DMS53 (cell line): ENCODE data around the gene EHMT1.

Experiments
- DNase-seq: peaks from one replicate; lab custom pipeline; 2025; lab: John Stamatoyannopoulos, UW

The EHMT1 gene

DNA sequence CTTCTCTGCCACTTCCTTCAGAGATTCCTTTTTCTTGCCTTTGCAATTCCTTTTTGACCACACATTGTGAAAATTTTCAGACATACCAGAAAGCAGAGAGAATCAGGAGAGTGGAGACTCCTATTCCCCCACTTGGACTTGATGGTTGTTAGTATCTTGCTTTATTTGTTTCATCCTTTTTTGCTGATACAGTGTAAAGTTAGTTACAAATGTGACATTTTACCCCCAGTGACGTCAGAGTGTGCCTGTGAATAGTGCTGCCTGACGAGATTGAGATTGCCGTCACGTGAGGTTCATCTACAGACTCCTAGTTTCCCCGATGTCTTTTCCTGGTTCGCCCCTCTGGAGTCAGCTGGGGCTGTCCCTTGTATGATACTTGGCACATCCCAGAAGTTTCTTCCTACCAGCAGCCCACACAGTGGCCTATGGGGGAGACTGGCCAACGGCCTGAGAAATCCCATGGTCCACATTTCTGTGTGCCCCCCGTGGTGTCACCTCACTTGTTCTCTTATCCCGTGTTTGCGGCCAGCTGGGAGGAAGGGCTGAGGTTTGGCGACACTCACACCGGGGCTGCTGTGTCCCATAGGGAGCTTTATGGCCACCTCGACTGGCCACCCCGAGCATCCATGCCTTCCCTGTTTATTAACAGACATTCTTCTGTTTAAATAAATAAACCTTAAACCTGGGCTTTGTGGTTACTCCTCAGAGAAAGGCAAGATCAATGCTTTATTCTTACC lies 210.6 kb downstream of the EHMT1 start:
- no peak for DNase-seq

DNA sequence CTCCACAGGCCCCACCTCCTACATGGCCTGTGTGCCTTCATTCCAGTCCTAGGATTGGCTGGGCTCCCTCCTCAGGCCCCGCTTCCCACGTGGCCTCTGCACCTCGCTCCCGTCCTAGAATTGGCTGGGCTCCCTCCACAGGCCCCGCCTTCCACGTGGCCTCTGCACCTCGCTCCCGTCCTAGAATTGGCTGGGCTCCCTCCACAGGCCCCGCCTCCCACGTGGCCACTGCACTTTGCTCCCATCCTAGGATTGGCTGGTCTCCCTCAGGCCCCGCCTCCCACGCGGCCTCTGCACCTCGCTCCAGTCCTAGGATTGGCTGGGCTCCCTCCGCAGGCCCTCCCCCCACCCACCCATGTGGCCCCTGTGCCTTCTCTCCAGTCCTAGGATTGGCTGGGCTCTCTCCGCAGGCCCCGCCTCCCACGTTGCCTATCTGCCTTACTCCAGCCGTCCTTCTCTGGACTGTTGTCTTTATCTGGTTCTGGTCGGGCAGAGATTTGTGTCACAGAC lies 213.4 kb downstream of the EHMT1 start:
- DNase-seq: no peak

DNA sequence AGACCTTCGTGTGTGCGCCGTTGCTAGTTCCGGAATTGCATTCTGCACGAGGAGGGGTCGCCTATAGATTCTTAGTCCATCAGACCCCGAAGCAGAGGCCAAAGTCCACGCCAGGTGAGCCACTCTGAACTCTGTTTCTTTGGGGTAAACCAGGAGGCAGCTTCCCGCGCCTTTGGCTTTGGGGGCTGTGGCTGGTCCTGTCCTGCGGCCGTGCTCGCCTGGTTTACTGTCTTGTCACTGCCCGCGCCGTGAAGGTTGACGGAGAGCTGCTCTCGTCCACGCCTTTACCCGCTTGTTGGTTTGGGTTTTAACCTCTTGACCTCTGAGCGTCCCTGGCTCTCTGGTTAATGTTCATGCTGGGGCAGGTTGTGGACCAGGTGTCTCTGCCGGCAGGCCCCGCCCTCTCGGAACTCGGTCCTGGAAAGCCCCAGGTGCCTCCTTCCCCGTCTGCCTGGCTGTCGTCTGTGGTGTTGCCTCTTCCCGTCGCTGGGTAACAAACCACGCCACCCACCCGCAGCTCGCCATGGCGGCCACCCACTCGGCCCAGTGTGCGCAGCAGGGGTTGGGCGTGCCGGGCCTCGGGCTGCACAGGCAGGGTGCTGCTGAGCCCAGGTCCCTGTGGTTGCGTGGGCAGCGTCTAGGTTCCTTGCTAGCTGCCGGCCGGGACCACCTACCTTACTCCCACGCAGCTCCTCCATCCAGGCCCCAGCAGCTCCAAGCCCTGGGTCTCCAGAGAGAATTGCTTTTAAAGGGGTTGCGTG lies 214.2 kb downstream of the EHMT1 start:
- DNase-seq: no peak

DNA sequence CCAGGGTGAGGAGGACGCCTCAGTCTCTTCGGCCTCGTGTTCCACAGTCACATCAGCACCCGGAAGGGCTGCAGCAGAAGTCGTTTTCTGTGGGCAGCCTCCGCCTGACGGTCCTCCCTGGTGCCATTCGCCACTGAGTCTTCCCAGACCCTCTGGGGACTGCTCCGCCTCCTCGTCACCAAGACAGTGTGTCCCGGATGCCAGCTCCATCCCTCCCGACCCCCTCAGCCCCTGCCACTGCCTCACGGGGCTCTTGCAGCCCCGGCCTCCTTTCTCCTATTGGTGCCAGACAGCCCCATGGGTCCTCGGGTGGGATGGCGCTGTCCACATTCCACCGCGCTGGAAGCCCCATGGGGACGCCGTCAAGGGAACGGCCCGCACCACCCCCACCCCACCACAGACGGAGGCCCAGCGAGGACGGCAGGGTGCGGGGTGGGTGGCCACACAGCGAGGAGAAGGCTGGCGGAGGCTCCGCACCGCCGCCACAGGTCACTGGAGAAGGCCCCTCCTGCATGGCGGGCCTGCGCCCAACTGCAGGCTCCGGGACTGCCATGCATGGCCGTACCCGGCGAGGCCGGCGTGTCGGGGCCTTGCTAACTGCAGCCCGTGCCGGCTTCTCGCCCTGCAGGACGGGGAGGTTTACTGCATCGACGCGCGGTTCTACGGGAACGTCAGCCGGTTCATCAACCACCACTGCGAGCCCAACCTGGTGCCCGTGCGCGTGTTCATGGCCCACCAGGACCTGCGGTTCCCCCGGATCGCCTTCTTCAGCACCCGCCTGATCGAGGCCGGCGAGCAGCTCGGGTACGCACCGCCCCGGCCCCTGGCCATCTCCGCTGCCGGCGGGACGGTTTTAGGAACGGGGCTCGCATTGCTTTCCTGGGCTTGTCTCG lies 215.2 kb downstream of the EHMT1 start:
- DNase-seq: no peak

DNA sequence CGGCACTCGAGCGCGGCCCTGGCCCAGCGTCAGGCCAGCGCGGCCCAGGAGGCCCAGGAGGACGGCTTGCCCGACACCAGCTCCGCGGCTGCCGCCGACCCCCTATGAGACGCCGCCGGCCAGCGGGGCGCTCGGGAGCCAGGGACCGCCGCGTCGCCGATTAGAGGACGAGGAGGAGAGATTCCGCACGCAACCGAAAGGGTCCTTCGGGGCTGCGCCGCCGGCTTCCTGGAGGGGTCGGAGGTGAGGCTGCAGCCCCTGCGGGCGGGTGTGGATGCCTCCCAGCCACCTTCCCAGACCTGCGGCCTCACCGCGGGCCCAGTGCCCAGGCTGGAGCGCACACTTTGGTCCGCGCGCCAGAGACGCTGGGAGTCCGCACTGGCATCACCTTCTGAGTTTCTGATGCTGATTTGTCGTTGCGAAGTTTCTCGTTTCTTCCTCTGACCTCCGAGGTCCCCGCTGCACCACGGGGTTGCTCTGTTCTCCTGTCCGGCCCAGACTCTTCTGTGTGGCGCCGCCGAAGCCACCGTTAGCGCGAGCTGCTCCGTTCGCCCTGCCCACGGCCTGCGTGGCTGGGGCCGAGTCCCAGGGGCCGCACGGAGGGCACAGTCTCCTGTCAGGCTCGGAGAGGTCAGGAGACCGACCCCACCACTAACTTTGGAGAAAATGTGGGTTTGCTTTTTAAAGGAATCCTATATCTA lies 216.2 kb downstream of the EHMT1 start:
- DNase-seq: no peak

DNA sequence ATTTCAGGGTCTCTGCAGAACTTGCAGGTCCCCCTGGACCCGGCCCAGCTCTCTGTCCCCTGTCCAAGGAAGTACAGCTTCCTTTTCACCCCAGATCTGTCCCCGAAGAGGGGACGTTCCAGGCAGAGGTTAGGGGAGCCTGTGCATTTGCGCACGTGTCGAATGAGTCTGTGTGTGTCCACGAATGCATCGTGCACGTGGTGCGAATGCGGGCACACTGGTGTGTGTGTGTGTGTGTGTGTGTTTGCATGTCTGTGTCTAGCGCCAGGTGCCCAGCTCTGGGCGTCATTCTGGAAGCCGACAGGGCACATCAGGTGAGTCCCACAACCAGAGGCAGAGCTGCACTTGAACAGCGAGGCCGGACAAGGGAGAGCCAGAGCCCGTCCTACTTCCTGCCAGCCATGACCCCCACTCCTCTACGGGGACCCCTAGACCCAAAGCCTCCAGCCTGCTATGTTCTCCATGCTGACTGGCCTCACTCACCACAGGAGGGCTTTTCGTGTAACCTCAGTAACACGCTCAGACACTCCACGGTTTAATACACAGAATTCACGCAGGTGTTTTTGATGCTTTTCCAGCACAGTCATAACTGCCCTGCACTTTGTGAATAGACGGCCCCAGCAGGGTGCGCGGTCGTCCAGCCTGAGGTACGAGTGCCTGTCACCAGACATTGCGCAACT lies 217.5 kb downstream of the EHMT1 start:
- DNase-seq: no peak

DNA sequence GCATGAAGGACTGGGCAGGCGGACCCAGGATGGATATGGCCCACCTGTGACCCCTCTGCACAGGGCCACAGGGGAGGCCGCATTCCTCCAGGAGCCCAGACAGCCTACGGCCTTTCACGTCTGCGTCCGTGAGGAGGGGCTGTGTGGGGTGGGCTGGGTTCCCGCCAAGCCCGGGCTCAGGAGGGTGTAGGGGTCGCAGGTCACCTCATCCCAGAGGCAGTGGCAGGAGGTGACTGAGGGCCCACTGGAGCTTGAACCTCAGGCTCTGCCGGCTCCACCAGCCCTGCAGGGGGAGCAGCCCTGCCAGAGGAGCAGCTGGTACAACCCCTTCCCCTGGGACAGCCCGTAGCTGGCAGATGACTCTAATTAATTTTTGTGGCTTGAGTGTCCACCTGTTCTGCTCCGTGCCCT lies 218.0 kb downstream of the EHMT1 start:
- DNase-seq: no peak

DNA sequence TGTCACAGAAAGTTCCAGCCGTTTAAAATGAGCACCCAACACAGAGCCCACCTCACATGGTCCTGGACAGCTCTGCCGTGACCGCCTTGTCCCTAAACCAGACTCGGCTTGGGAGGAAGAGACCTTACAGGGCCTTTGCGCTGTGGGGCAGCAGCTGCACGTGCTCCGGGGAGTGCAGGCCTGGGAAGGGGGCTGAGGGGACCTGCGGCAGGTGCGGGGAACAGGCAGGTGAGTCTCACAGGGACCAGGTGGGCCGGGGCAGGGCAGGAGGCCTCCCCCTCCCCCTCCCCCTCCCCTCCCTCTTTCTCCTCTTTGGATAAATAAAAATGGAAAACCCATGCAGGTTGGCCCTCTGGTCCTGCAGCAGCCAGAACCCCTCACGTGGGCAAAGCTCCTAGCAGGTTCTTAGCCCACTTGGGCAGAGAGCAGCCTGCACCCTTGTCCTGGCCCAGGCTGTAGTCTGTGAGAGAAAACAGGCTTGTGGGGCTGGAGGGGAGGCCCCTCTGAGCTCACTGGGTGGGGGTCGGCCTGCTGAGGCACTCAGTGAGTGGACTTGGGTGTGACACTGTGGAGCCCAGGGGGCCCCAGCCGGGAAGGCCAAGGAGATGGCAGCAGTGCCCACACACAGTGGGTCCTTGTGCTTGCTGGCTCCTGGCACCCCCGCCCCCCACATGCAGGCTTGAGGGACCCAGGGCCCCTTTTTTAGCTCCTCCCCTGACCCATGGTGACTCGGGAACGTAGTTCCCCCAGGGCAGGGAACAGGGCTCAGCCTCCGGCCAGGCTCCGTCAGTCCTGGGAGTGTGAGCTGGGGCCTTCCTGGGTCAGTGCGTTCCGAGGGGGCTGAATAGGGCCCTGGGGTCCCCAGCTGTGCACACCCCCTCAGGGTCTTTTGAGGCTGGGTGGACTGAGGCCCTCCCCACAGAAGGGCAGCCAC lies 218.8 kb downstream of the EHMT1 start:
- DNase-seq: no peak

DNA sequence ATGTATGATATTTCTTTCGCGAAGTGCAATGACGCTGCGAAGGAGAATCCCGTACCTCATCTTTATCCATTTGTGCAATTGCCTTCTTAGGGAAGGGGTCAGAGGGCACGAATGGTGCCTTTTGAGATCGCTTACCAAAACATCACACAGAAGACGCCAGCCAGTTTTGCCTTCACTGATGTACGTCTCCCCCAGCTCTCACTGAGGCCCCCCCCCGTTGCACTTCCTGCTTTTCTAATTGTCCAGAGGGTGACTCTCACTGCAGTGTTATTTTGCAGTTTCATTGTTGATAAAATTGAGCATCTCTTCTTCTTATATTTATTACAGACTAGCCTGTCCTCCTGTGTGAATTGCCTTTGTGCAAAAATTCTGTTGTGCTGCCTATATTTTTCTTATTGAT lies 219.8 kb downstream of the EHMT1 start:
- no peak for DNase-seq

DNA sequence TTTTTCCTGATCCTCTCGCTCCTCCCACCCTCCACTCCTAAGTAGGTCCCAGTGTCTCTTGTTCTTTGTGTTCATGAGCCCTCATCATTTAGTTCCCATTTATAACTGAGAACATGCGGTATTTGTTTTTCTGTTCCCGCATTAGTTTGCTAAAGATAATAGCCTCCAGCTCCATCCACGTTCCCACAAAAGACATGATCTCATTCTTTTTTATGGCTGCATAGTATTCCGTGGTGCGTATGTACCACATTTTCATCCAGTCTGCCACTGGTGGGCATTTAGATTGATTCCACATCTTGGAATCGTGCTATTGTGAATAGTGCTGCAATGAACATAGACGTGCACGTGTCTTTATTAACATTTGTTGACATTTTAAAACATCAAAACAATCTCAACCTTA lies 224.6 kb downstream of the EHMT1 start:
- no peak for DNase-seq

DNA sequence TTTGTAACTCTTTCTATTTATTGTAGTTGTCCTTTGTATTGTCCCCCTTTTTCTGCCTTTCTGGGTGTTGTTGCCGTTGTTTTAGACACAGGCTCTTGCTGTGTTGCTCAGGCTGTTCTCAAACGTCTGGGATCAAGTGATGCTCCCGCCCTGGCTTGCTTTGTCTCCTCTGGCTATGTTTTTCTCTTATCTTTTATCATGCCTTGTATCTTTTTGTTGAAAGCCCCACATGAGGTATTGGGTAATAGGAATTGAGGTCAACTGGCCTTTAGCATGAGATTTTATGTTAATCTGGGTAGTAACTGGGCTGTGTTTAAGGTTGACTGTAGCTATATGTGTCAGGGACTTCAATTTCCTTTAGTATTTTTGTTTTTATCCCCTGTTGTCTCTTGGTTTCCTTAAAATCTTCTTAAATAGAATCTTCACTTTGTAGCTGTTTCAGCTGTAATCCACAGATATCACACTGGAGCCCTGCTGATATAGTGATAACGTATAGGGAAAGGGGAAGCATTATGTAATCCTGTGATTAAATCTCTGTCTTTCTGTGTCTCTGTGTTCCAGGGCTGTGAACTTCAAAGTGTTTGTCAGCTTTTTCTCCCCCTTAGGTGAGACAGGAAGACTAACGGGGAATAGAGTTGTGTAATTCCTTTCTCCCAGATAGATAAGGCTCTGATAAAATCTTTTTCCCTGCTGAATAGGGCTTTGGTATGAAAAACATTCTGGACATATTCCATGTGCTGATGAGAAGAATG lies 232.9 kb downstream of the EHMT1 start:
- no peak for DNase-seq

DNA sequence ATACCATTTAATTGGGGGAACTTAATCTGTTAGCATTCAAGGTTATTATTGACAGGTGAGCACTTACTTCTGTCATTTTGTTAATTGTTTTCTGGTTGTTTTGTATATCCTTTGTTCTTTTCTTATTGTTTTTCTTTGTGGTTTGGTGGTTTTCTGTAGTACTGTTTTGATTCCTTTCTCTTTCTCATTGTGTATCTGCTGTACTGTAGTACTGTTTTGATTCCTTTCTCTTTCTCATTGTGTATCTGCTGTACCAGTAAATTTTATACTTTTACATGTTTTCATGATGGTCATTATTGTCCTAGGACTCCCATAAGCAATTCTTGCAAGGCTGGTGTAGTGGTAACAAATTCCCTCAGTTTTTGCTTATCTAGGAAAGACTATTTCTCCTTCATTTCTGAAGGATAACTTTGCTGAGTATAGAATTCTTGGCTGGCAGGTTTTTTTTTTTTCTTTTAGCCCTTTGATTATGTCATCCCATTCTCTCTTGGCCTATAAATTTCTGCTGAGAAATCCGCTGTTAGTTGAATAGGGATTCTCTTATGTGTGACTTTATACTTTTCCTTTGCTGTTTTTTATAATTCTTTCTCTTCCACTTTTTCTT lies 234.7 kb downstream of the EHMT1 start:
- no peak for DNase-seq

DNA sequence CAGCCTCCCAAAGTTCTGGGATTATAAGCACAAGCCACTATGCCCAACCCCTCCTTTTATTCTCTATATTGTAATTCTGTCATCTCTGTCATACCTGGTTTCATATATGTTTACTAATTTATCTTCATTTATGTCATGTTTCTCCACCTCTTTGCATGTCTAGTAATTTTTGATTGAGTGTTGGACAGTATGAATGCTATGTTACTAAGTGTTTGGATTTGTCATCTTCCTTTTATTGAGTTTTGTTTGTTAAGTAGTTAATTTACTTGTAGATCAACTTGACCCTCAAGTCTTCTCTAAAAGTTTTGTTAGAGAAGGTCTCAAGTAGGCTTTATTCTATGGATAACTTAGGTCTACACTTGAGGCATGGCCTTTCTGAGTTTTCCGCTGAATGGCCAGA lies 241.6 kb downstream of the EHMT1 start:
- DNase-seq: no peak

DNA sequence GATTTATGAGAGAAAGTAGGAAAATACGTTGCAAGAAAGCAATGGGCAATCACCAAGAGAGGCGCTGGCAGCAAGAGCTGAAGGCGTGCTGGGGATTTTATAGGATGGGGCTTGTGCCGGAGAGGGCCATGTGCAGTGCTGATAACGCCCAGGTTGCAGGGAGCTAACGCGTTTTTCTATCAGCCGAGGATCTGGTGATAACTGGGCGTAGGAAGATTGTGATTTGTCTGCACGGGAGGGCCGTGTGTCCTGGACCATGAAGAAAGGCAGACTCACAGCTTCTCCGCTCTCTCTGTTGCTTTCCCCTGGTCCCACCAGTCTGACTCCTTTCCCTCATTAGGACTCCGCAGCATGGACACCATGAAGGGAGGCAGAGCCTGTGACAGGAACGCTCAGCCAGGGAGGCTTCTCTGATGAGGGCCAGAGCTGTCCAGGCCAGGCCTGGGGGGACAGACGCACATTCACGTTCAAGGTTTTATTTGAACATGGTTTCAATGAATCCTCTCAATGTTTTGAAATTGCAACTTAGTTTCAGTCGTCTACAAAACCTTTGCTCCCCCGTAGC lies 246.9 kb downstream of the EHMT1 start:
- no peak for DNase-seq

DNA sequence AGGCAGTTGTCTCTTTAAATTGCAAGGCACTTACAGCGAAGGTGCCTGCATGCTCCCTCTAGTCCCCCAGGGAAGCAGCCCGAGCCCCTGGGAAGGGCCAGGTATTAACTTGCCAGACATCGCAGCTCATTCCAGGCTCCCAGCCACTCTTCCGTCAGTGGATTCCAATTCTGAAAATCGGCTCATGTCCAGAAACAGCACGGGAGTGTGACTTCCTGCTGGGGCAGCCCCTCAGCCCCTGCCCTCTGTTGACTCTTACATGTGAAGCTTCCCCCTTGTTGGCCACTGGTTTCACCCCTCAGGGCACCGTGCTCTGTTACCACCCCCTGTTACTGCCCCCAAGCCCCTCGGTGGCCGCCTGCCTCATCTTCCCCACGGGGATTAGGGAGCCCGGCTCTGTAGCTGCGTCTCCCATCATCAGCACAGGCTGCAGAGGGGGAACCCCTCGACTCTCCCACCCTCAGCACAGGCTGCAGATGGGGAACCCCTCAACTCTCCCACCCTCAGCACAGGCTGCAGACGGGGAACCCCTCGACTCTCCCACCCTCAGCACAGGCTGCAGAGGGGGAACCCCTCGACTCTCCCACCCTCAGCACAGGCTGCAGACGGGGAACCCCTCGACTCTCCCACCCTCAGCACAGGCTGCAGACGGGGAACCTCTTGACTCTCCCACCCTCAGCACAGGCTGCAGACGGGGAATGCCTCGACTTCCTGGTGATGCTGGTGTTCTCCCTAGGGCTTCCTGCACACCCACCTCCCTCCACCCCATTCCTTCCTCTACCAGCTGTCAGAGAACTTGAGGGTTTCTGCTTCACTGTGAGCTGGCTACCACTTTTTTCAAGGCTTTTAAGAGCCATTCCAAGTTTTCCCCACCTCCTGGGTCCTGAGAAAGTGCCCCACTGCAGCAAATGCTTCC lies 247.7 kb downstream of the EHMT1 start:
- DNase-seq: no peak

DNA sequence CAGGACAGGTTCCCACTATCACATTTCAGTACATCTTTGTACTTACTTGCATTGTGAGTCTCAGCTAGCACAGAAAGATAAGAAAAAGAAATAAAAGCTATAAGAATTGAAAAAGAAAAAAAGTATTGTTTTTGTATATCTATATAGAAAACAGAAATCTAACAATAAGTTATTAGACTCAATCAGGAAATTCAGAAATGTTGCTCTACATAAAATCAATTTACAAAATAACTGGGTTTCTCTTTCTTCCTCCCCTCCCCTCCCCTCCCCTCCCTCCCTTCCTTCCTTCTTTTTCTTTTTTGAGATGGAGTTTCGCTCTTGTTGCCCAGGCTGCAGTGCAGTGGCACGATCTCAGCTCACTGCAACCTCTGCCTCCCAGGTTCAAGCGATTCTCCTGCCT lies 251.6 kb downstream of the EHMT1 start:
- no peak for DNase-seq

DNA sequence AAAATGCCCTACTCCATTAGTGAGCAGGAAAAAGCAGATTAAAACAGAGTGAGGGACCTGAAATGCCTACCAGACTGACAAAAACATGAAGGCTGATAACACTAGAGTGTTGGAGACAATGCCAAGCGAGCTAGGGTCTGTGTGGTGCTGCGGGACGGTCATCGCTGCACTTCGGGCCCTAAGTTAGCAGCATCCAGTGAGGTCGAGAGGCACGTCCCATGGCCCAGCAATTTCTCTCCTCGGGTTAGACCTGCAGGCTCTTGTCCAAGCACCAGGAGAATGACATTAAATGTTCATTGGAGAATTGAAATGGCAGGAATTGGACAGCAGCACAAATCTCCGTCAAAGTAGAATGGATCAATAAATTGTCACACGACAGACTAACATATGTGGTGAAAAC lies 253.5 kb downstream of the EHMT1 start:
- DNase-seq: no peak

DNA sequence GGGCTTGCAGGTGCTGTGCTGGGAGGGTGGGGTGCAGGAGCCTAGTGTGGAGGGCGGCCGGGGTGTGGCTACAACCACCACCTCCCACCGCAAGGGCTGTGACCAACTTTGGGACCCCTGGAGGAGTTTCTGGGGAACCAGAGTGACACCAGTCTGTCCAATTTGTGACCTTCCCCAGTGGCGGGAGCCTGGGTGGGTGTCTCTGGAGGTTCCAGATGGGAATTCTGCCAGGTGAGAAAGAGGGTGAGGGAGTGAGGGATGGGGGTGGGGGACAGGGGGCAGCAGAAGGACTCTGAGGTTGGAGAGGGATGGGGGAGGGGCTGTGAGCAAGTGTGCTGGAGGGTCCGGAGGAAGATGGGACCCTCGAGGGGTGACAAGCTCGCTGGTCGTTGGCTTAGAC lies 254.6 kb downstream of the EHMT1 start:
- DNase-seq: no peak
